Stimulated activated CD8-positive, alpha-beta memory T cell treated with anti-CD3 and anti-CD28 coated beads, Interleukin-15, amount 100 ng/mL, for 48 hours (primary cell): Measurements from ENCODE around the gene POMP.
"Not testable (repeated sequence)": the region's sequence is repeated elsewhere in the genome, so short reads cannot be mapped to it uniquely, and the experiment has no call there.

Source experiments
- DNase-seq, 2 donors: peaks; one replicate each; pipeline ENCODE4 v3.0.0-alpha.2; 2020; ENCODE audit warnings: low read depth in 2 of 2

Gene POMP

DNA sequence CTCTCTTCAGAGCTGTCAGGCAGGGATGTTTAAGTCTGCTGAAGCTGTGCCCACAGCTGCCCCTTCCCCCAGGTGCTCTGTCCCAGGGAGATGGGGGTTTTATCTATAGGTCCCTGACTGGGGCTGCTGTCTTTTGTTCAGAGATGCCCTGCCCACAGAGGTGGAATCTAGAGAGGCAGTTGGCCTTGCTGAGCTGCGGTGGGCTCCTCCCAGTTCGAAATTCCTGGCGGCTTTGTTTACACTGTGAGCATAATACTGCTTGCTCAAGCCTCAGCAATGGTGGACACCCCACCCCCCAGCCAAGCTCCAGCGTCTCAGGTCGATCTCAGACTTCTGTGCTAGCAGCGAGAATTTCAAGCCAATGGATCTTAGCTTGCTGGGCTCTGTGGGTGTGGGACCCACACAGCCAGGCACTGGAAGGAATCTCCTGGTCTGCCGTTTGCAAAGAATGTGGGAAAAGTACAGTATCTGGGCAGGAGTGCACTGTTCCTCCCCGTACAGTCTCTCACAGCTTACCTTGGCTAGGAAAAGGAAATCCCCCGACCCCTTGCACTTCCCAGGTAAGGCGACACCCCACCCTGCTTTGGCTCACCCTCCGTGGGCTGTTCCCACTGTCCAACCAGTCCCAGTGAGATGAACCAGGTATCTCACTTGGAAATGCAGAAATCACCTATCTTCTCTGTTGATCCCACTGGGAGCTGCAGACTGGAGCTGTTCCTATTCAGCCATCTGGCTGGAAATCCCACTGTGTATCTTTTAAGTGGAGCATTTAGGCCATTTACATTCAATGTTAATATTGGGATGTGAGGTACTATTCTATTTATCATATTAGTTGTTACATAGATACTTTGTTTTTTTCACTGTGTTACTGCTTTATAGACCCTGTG, 34.9 kb downstream of the POMP start:
- not testable (repeated sequence) for DNase-seq

- no peak for DNase-seq
Measured at GRCh38 chr13:28697441-28697840, 38.5 kb downstream of the POMP start.

DNA sequence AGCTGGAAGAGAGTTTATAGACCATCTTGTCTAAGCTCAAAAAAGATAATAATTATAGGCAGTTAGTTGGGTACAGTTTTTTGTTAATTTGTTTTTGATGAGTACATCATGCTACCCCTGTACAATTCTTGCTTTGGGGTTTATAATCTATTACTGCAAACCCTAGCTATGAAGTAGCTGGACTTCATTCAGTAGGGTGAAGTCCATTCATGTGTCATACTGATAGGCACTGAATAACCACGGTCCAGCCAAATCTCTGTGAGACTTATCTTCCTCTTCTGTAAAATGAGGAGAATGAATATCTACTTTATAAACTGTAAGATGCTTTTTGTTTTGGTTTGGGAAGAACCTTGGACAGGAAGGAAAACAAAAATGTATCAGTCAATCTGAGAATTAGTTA, 40.3 kb downstream of the POMP start:
- DNase-seq: no peak

DNA sequence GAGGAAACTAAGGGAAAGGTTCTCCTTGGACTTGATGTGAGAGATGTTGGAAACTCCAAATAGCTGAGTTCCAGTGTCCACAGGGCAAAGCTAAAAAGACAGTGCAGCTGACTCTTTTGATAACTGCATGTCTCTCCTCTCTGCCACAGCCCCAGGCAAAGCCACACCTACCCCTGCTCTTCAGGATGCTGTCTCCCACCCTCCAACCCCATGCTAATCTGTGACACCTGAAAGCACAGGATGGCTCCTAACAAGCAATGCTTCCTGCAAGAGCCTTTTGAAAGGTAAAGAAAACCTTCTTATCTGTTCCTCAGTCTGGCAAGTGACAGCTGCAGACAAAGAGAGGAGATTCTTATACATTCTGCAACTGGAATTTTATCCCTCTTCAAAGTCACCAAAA, 45.4 kb downstream of the POMP start:
- DNase-seq: no peak

DNA sequence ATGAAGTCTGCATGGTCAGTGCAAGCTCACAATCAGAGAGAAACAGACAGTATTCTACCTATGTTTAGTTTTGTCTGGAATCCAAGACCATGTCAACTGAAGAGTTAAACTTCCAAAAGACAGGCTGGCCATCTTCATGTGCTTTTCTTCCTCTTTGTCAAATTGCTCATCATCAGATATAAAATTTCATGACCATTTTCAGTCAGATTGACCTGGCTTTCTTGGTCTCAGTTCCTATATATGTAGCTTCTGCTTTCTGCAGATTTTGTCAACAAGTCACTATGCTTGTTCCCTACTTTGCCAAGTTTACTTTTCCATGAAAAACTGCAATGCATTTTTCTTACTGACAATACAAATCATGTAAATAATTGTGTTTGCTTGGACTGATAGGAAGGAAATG, 46.0 kb downstream of the POMP start:
- DNase-seq: no peak

GRCh38 chr13:28705461-28706083, 46.6 kb downstream of the POMP start:
- no peak for DNase-seq

DNA sequence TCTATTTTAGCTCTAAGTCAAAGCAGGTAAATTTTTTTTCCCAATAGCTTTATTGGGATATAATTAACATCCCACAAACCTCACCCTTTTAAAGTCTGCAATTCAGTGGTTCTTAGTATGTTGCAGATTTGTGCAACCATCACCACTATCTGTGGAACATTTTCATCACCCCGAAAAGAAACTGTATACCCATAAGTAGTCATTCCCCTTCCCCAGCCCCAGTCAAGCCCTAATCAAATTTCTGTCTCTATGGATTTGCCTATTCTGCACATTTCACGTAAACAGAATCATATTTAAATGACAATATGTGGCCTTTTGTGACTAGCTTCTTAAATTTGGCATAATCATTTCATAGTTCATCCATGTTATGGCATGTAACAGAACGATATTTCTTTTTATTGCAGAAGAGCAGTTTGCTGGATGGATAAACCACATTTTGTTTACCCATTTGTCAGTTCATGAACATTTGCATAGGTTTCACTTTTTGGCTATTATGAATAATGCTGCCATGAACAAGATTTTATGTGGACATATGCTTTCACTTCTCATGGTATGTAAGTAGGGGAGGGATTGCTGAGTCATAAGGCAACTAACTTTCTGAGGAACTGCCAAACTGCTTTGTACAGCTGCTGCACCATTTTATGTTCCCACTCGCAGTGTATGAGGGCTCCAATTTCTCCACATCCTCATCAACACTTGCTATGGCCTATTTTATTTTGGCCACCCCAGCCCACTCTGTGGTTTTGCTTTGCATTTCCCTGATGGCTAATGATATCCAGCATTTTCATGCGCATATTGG, 48.9 kb downstream of the POMP start:
- no peak for DNase-seq

GRCh38 chr13:28710161-28710560, 51.2 kb downstream of the POMP start:
- DNase-seq: no peak

DNA sequence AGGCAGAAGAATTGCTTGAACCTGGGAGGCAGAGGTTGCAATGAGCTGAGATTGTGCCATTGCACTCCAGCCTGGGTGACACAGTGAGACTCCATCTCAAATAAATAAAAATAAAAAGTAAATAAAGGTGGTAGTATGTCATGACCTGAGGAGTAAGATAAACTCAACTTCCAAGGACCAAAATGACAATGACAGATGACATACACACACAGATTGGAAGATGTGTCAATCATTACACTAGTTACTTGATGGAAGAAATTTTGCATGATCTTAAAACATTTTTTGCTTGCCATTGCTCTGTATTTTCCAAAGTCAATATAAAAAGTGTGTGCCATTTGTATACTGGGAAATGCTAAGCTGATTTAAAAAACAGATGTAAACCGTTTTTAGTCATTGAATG, 55.7 kb downstream of the POMP start:
- DNase-seq: no peak

DNA sequence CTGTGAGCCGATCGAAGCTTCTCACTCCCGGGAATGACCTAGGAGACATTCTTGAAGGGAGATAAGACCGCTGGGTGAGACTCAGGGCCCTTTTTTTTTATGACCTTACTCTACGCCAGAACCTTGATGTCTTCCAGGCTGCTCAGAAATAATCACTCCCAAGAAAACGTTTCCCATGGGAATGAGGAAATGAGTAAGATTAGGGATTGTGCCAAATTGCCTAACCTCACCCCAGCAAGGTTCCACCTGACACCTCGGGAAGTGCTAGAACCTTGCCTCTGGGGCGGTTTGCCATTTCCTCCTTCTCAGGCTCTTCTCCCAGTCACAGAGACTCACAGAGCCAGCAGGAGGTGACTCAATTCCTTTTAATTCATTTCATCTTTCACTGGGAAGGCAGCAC, 57.6 kb downstream of the POMP start:
- DNase-seq: no peak

DNA sequence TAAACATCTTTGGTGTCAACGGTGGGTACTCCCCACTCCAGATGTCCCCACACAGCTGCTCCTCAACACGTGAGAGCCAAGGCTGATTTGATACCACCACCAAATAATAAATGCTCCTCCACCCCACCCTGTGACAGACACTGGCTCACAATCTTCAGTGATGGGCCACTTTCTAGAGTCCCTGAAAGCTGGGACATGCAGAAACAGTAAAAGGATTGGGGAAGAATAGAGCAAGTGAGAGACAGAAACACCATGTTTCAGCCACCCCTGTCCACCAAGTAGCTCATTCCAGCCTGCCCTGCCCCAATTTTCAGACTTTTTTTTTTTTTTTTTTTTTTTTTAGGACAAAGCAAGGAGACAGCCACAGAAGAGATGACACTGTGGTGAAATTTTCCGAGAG, 58.2 kb downstream of the POMP start:
- no peak for DNase-seq

GRCh38 chr13:28718196-28718542, 59.2 kb downstream of the POMP start:
- no peak for DNase-seq

GRCh38 chr13:28718543-28719226, 59.8 kb downstream of the POMP start, which contains the start of gene SLC46A3:
Gene SLC46A3 (minus strand): TSS chr13:28718970. CDS start chr13:28717998, 972 bp downstream.
- DNase-seq: peak; percentile 94 to 96

- no peak for DNase-seq
Measured at GRCh38 chr13:28719227-28720055, 60.5 kb downstream of the POMP start.

DNA sequence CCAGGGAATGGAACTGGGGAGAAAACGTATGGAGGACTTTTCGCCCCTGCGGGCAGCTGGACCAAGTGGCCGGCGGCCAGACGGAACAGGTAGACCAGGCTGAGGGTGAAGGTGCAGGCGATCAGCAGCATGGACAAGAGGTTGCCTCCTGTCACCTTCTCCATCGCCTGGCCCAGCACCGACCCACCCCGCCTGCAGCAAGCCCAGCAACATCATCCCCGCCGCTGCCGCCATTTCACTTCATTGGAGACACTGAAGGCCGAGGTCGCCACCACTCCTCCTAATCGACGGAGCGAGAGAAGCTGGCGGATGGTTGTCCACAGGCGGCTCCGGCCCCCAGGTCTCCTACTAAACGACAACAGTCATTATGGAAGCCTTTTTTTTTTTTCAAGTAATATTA, 64.9 kb downstream of the POMP start:
- DNase-seq: no peak

- no peak for DNase-seq
Measured at GRCh38 chr13:28725046-28725610, 66.2 kb downstream of the POMP start.
